Karpas-422 (cell line): ENCODE data around the gene PSTPIP1. TPM values are rescaled to one million over a fixed set of nuclear protein-coding genes. Genes with fewer than 3 reads are reported as not detected.

Experiments
- DNase-seq: peaks from one replicate; pipeline ENCODE4 v3.0.0-alpha.2; 2015
- H2AFZ ChIP-seq: fragments of 200-600 bp; sonication (generic); 2 replicates; pipeline ENCODE4 v1.6.1; 2014; ENCODE audit warnings: antibody characterized with exemption, low read length, mixed read lengths
- H3K27ac ChIP-seq: fragments of 200-600 bp; sonication (generic); 2 replicates; pipeline ENCODE4 v1.5.1; 2014; ENCODE audit warnings: mild to moderate bottlenecking, low read length, moderate library complexity
- H3K27me3 ChIP-seq: fragments of 200-600 bp; sonication (generic); 2 replicates; pipeline ENCODE4 v1.6.1; 2014; ENCODE audit warnings: low read length, mixed read lengths
- H3K36me3 ChIP-seq: fragments of 200-600 bp; sonication (generic); 2 replicates; pipeline ENCODE4 v1.6.1; 2014; ENCODE audit warnings: low read length, mixed read lengths; ENCODE audit not compliant: insufficient read depth
- H3K4me1 ChIP-seq: fragments of 200-600 bp; sonication (generic); 2 replicates; pipeline ENCODE4 v1.6.1; 2014; ENCODE audit warnings: mild to moderate bottlenecking, low read length, mixed read lengths
- H3K4me2 ChIP-seq: fragments of 200-600 bp; sonication (generic); 2 replicates; pipeline ENCODE4 v1.6.1; 2014; ENCODE audit warnings: low read length, low read depth, mild to moderate bottlenecking; ENCODE audit not compliant: poor library complexity, severe bottlenecking
- H3K4me3 ChIP-seq: fragments of 200-600 bp; sonication (generic); 2 replicates; pipeline ENCODE4 v1.5.1; 2014; ENCODE audit warnings: mild to moderate bottlenecking, antibody characterized with exemption, low read length, mixed read lengths
- H3K79me2 ChIP-seq: fragments of 200-600 bp; sonication (generic); 2 replicates; pipeline ENCODE4 v1.6.1; 2014; ENCODE audit warnings: mild to moderate bottlenecking, low read length, mixed read lengths
- H3K9ac ChIP-seq: fragments of 200-600 bp; sonication (generic); 2 replicates; pipeline ENCODE4 v1.6.0; 2014; ENCODE audit warnings: low read length
- H3K9me2 ChIP-seq: fragments of 200-600 bp; sonication (generic), shearing (Covaris generic); replicated peaks from 2 replicates; pipeline ENCODE4 v1.6.0; 2014; ENCODE audit warnings: mild to moderate bottlenecking, low read length, moderate library complexity; ENCODE audit not compliant: insufficient read depth
- H3K9me3 ChIP-seq: fragments of 300-700, 200-600 bp; sonication (generic); 2 replicates; pipeline ENCODE4 v1.6.1; 2014; ENCODE audit warnings: low read length, mixed read lengths
- H4K20me1 ChIP-seq: fragments of 200-600 bp; sonication (generic); 2 replicates; pipeline ENCODE4 v1.6.1; 2014; ENCODE audit warnings: mild to moderate bottlenecking, antibody characterized with exemption, low read length, low read depth; ENCODE audit not compliant: insufficient read depth
- total RNA-seq: library from RNA; depleted of rRNA; stranded (reverse); fragments of >200 nt; shearing (Covaris generic); gene quantifications from 2 replicates; pipeline ENCODE4 v1.2.3, GENCODE V29; 2014; ENCODE audit warnings: low replicate concordance

PSTPIP1 gene
- total RNA-seq, 1 experiment from 2014 or later = 13.1 TPM

DNA sequence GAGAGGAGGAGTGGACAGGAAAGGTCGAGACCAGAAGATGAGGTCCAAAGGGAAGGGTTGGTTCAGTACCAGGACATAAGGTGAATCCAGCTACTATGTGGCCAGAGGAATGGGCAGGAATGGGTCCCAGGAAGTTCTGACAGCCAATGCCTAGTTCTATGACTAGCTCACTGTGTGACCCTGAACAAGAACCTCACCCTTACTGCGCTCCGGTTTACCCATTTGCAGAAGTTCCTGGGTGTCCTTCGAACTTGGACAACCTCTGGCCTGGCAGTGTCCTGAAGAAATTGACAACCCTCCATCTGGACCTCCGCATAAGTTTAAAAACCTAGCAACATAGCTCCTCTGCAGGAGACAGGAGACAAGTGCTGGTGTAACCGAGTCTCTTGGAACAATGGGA lies 12.2 kb upstream of the PSTPIP1 start:
- no peak overlapping the region for H3K4me2 ChIP-seq
- H3K9ac ChIP-seq = no peak overlapping the region
- peaks cover 13% of the 10 kb centered on the region for H3K4me1 ChIP-seq
- H2AFZ ChIP-seq = no peak overlapping the region
- H3K36me3 ChIP-seq = no peaks in the 10 kb centered on the region
- no peaks in the 10 kb centered on the region for H4K20me1 ChIP-seq
- DNase-seq = no peak
- no peak overlapping the region for H3K27ac ChIP-seq
- H3K79me2 ChIP-seq = no peaks in the 10 kb centered on the region
- no peaks in the 10 kb centered on the region for H3K9me2 ChIP-seq
- H3K9me3 ChIP-seq = no peaks in the 10 kb centered on the region
- H3K27me3 ChIP-seq = no peaks in the 10 kb centered on the region
- H3K4me3 ChIP-seq = no peak overlapping the region

DNA sequence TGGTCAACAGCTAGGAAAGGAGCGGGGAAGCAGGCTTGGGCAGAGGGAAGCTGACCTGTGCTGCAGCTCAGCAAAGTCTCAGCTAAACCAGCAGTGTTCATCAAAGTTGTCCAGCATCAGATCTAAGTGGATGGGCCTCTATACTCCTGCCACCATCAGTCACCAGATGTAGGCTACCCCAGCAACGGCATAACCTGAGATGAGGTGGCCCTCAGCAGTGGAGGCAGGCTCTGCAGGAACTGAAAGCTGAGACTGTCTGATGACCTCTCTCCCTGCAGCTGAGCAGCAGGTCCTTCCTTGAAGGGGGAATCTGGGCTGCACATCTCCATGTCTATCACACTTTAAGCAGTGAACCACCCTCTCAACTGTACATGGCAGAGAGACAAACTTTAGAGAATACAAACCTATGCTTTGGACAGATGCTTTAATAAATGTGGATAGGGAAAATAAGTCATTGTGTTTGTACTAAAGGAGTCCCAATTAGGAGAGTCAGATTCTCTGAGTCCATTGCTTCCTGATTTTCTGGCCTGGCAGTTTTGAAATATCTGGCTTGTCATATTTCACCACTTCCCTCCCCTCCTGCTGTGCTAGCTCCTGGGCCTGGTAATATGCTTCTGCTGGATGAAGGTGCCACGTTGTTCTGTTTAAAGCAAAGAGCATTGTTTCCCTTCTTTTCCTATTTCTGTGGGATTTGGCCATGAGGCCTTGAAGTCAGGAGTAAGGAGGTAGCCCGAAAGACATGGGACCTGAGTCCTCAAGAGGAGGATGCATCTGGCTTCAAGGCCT lies 11.1 kb upstream of the PSTPIP1 start:
- Histone ChIP-seq H3K9ac (no peak overlapping the region), H3K4me1 (peaks cover 23% of the 10 kb centered on the region), H3K4me2 (no peak overlapping the region), H3K4me3 (no peak overlapping the region), H3K36me3 (no peaks in the 10 kb centered on the region), H3K27me3 (no peaks in the 10 kb centered on the region), H3K79me2 (no peaks in the 10 kb centered on the region), H3K9me2 (no peaks in the 10 kb centered on the region), H3K9me3 (no peaks in the 10 kb centered on the region), H3K27ac (no peak overlapping the region), H4K20me1 (no peaks in the 10 kb centered on the region), H2AFZ (no peak overlapping the region)
- no peak for DNase-seq

DNA sequence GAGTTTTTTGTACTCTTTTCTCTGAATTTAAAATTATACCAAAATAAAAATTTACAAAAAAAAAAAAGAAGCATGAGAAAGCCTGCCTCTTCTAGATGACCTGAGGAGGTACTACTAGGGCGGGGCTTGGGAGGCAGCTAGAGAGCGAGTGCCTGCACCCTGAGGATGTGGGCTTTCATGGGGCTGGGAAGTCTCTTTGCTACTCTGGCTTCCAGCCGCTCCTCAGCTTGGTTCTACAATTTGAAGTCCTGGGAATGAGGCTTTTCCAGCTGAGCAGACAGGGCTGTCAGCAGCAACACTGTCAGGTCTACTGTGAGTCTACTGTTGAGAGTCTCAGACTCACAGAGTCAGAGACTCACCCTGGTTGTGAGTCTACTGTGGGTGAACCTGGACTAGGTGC lies 8.2 kb upstream of the PSTPIP1 start:
- no peaks in the 10 kb centered on the region for H3K36me3 ChIP-seq
- no peak overlapping the region for H3K27ac ChIP-seq
- no peaks in the 10 kb centered on the region for H3K9me2 ChIP-seq
- H3K79me2 ChIP-seq = no peaks in the 10 kb centered on the region
- no peak overlapping the region for H3K4me3 ChIP-seq
- no peaks in the 10 kb centered on the region for H3K9me3 ChIP-seq
- H3K4me2 ChIP-seq = no peak overlapping the region
- H3K4me1 ChIP-seq = peaks cover 27% of the 10 kb centered on the region
- DNase-seq = no peak
- H3K27me3 ChIP-seq = no peaks in the 10 kb centered on the region
- H2AFZ ChIP-seq = no peak overlapping the region
- no peak overlapping the region for H3K9ac ChIP-seq
- H4K20me1 ChIP-seq = no peaks in the 10 kb centered on the region

DNA sequence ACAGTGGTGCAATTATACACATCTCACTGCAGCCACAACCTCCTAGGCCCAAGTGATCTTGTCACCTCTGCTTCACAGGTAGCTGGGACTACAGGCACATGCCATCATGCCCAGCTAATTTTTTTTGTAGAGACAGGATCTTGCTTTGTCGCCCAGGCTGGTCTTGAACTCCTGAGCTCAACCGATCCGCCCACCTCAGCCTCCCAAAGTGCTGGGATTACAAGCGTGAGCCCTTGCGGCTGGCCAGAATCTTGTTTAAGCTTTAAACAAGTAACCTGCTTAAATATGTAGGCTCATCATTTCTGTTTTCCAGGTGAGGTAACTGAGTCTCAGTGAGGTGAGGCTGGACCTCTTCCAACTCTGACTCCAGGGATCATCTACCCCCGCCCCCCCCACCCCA lies 7.7 kb upstream of the PSTPIP1 start:
- Histone ChIP-seq H4K20me1 (no peaks in the 10 kb centered on the region), H3K4me2 (no peak overlapping the region), H3K4me1 (peaks cover 30% of the 10 kb centered on the region), H3K4me3 (no peak overlapping the region), H3K79me2 (no peaks in the 10 kb centered on the region), H3K9me3 (no peaks in the 10 kb centered on the region), H3K9ac (no peak overlapping the region), H3K9me2 (no peaks in the 10 kb centered on the region), H3K27ac (no peak overlapping the region), H2AFZ (no peak overlapping the region), H3K36me3 (no peaks in the 10 kb centered on the region), H3K27me3 (no peaks in the 10 kb centered on the region)
- no peak for DNase-seq

DNA sequence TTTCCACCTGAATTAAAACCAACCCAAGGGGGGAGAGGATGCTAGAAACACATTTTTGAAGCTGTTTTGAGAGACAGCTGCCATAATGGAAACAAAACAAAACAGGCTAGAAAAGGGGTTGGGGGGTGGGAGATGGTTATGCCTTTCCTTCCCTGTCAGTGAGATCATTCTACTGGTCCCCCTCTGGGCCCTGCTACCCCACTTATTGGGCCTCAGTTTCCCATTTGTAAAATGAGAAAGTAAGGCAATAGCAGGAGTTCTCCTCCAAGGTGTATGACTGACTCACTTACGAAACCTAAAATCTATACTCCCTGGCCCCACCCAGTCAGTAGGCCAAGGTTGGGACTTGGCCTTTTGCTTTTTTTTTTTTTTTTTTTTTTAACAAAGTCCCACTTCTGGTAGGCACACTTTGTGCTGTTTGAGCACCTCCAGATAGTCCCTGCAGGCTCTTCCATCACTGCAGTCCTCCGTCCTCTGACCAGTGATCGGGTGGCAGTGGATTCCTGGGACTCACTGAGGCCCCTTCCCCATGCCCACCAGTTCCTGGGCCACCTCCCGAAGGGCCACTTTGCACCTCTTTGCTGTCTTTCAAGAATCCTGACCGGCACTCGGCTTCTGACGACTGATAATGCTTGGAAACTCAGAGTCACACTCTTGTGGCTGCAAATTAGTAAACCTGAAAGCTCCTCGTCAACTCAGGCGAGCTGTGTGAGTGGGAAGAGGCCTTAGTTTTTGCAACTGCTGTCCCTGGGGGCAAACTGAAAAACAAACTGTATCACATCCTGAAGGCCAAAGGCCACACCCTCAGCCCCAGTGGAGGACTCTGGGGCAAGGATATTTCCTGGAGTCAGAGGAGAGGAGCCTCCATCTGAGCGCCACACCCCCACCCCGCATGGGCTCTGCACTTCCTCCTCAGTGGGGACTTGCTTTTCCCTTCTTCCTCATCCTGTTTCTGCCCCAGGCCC lies 6.7 kb upstream of the PSTPIP1 start:
- Histone ChIP-seq H3K4me2 (peak overlapping the region; percentile 8), H4K20me1 (no peaks in the 10 kb centered on the region), H3K9me3 (no peaks in the 10 kb centered on the region), H3K9me2 (no peaks in the 10 kb centered on the region), H3K79me2 (no peaks in the 10 kb centered on the region), H3K27ac (no peak overlapping the region), H3K27me3 (no peaks in the 10 kb centered on the region), H2AFZ (peak overlapping the region; percentile 93), H3K36me3 (no peaks in the 10 kb centered on the region), H3K4me1 (peaks cover 33% of the 10 kb centered on the region), H3K4me3 (no peak overlapping the region), H3K9ac (peak overlapping the region; percentile 9; the same call in 1 of the 2 replicates)
- peak; percentile 56 for DNase-seq

DNA sequence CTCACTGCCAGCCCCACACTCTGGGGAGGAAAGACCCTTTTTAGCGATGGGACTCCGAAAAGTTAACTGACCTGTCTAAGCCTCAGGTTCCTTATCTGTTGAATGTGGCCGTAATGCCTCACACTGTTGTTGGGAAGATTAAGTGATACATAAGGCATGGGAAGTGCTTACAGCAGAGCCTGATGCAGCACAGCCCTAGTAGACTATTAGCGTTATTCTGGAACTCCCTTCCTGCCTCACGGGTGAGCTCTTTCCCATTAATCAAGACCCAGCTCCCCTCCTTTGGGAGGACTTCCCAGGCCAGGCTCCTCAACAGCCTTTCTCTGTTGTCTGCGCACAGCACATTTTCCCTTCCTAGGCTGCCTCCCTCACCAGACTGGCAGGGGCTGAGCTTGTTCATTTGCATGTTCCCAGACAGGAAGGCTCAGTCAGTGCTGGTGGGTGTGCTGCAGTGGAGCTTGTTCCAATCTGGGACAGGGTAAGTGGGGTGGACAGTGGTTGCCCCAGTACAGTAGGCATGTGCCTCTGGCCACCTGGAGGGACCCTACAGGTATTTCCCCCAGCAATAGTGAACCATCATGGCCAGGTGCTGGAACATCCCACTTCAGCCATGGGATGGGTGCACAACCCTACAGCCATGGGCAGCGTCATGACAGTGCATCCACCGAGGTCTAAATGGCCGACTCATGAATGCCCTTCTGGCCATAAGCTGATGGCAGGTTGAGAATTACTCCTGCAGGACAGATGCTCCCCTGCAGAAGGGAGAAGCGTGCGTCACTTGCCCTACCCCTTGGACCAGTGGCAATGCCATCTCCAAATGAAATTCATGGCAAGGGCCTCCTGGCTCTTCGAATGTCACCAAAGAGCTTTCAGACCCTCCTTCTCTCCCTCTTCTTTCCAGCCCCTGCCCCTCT lies 5.8 kb upstream of the PSTPIP1 start:
- Histone ChIP-seq H3K79me2 (no peaks in the 10 kb centered on the region), H3K9me3 (no peaks in the 10 kb centered on the region), H3K9ac (no peak overlapping the region), H3K4me1 (peaks cover 31% of the 10 kb centered on the region), H3K4me3 (no peak overlapping the region), H2AFZ (peak overlapping the region; percentile 93), H3K4me2 (no peak overlapping the region), H3K27ac (no peak overlapping the region), H4K20me1 (no peaks in the 10 kb centered on the region), H3K27me3 (no peaks in the 10 kb centered on the region), H3K9me2 (no peaks in the 10 kb centered on the region), H3K36me3 (no peaks in the 10 kb centered on the region)
- DNase-seq = no peak

DNA sequence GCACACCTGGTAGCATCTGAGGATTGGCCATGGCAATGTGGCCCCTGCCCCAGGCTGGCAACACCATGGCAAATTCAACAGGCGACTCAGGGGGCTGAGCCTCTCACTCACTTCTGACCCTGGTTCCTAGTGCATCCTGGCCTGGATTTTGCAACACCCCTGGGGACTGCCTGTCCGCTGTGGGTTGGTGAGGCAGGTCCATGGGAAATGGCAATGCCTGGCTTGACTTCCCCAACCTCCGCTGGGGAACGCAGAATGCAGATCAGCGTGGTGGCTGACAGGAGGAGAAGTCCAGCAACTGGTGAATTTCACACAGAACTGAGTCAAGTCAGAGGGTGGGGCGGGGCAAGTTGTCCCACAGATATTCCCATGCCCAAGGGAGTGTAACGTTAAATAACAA lies 3.9 kb upstream of the PSTPIP1 start:
- no peak overlapping the region for H3K27ac ChIP-seq
- H3K9me3 ChIP-seq = no peaks in the 10 kb centered on the region
- no peak overlapping the region for H3K9ac ChIP-seq
- no peaks in the 10 kb centered on the region for H4K20me1 ChIP-seq
- no peak overlapping the region for H3K4me3 ChIP-seq
- H3K36me3 ChIP-seq = no peaks in the 10 kb centered on the region
- no peaks in the 10 kb centered on the region for H3K27me3 ChIP-seq
- no peaks in the 10 kb centered on the region for H3K9me2 ChIP-seq
- peaks cover 5% of the 10 kb centered on the region for H3K79me2 ChIP-seq
- DNase-seq = no peak
- H2AFZ ChIP-seq = no peak overlapping the region
- H3K4me2 ChIP-seq = no peak overlapping the region
- H3K4me1 ChIP-seq = peaks cover 38% of the 10 kb centered on the region
